Right lobe of liver (tissue), 6 donors: Measurements from ENCODE around the gene BCL11B. TPM values are rescaled to one million over a fixed set of nuclear protein-coding genes. Genes with fewer than 3 reads are reported as not detected.
A peak's percentile ranks its signal among the peaks of the same experiment; 100 is the strongest.

Experiments
- ATAC-seq, 4 donors: fragments of 200-7000 bp; cut with Tn5 transposase; one replicate each; pipeline ENCODE4 v1.9.1; 2020; ENCODE audit warnings: mild to moderate bottlenecking in 4 of 4, moderate library complexity in 4 of 4
- DNase-seq, 3 donors: peaks; one replicate each; pipeline ENCODE4 v3.0.0-alpha.2; 2020
- H3K27ac ChIP-seq, 3 donors: fragments of 200-600 bp; one replicate each; pipeline ENCODE4 v1.8.0; 2022
- H3K27me3 ChIP-seq, 2 donors: fragments of 200-600 bp; one replicate each; pipeline ENCODE4 v1.8.0; 2022
- H3K36me3 ChIP-seq, 4 donors: fragments of 200-600 bp; sonication (generic) in 1 of 4; one replicate each; pipeline versions ENCODE4 v1.5.1 to v1.8.0; 2017 to 2022; ENCODE audit warnings: control low read depth in 1 of 4
- H3K4me1 ChIP-seq, 4 donors: fragments of 200-600 bp; sonication (generic) in 1 of 4; one replicate each; pipeline versions ENCODE4 v1.5.1 to v1.8.0; 2017 to 2022; ENCODE audit warnings: control low read depth in 1 of 4
- H3K4me3 ChIP-seq, 3 donors: fragments of 200-600 bp; one replicate each; pipeline ENCODE4 v1.8.0; 2022
- H3K9me3 ChIP-seq, 4 donors: fragments of 200-600 bp; sonication (generic) in 1 of 4; one replicate each; pipeline versions ENCODE4 v1.5.1 to v1.8.0; 2017 to 2022; ENCODE audit warnings: control low read depth in 1 of 4
- CTCF ChIP-seq, 4 donors: fragments of 200-600 bp in 3 of 4; fragments of 450-650 bp in 1 of 4; IDR thresholded peaks; one replicate each; pipeline versions ENCODE4 v1.5.1 to v1.8.0; 2016 to 2022; ENCODE audit warnings: antibody characterized with exemption in 4 of 4, mild to moderate bottlenecking in 2 of 4
- POLR2A ChIP-seq: fragments of 450-650 bp; IDR thresholded peaks from one replicate; pipeline ENCODE4 v1.6.1; 2017; ENCODE audit warnings: antibody characterized with exemption, mild to moderate bottlenecking
- WGBS: methylation state at CpG from one replicate; pipeline ENCODE4 v1.1.6; 2018; ENCODE audit warnings: low coverage, low lambda C conversion rate; ENCODE audit not compliant: insufficient coverage; ENCODE audit errors: missing lambda C conversion rate; 5-methylcytosine and 5-hydroxymethylcytosine counted together
- intact Hi-C, 2 donors: fragments of 100-400 bp; cut with DNase I; formaldehyde crosslinking; loops; one replicate each; pipeline versions ENCODE4 v1.11.2 to v1.14.1; 2022
- total RNA-seq, 6 experiments: library from RNA; depleted of rRNA in 2 of 6; stranded (reverse); fragments of >200 nt in 2 of 6; fragmentation: NEBNext Ultra II Directional in 3 of 6; extraction: Animal tissue kit (Norgen Biotek cat#: 25700) in 3 of 6; gene quantifications; one replicate each; pipeline versions ENCODE4 v1.1.0 to v1.2.4, GENCODE V29; 2016 to 2023
- donor health status: DM: no; HTN: yes; CAD: no.
- donor health status: DM: no; HTN: no; CAD: no.
- donor health status: DM: no; HTN: no; CAD: no.
- donor health status: DM: no; HTN: yes; CAD: no.
- donor health status: DM: no; HTN: yes; CAD: no.

Gene BCL11B
- total RNA-seq, 6 experiments from 2014 or later: 0.04 to 0.61 (median 0.24) TPM

- DNase-seq (no peak), ATAC-seq (no peak)
- no peaks in the 10 kb centered on the region for H3K4me1 ChIP-seq
- intact Hi-C loops: loop anchor here in 1 of 2 donors (10.0 kb wide), 1 partner anchor 1570 kb away; no protein-coding TSS in a partner anchor
- no peaks in the 10 kb centered on the region for H3K36me3 ChIP-seq
- 40% methylated on average over 12 of the region's 17 CpGs for WGBS
- no peaks in the 10 kb centered on the region for H3K9me3 ChIP-seq
- H3K27ac ChIP-seq: no peak overlapping the region
- no peak overlapping the region for H3K4me3 ChIP-seq
- TF ChIP-seq CTCF (IDR thresholded peaks at IDR 0.05) (no peak), POLR2A (no peak)
- peaks cover 0 to 20% of the 10 kb centered on the region in 2 donors for H3K27me3 ChIP-seq
Measured at GRCh38 chr14:99264691-99265450, 7.1 kb downstream of the BCL11B start.

DNA sequence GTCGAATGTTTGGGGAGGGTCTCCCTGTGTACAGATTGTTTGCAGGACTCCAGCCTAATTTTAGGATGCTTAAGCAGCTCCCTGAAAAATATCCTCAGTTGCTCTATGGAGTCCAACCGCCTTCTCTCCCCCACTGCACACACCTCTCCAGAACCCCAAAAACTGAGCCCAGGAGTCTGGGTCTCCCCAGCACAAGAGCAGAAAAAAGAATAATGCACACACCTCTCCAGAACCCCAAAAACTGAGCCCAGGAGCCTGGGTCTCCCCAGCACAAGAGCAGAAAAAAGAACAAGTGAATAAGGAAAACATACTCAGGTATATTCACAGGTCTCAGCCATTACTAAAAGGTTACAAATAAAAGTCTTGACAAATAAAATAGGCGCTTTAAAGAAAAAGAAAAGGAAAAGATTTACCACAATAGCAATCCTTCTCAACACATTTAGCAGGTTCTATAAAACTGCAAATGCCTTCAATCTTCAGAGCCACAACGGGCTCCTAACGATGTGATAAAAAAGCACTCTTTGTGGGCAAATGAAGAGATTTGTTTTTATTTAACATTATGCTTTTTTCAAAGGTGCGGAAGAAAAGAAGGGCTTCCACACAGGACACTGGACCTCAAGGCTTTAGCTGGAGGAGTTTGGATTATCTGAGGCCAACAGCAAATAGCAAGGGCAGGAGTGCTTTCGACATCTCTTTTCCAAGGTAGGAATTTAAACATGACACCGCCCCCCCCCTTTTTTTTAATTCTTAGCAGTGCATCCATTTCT is 8.2 kb downstream of the BCL11B start:
- TF ChIP-seq CTCF (IDR thresholded peaks at IDR 0.05) (no peak), POLR2A (no peak)
- H3K36me3 ChIP-seq: no peaks in the 10 kb centered on the region
- H3K9me3 ChIP-seq: no peaks in the 10 kb centered on the region
- no peak for ATAC-seq
- peaks cover 0 to 12% of the 10 kb centered on the region in 2 donors for H3K27me3 ChIP-seq
- no peaks in the 10 kb centered on the region for H3K4me1 ChIP-seq
- intact Hi-C loops: loop anchor here in 1 of 2 donors (10.0 kb wide), 1 partner anchor 1569 kb away; no protein-coding TSS in a partner anchor
- H3K27ac ChIP-seq: no peak overlapping the region
- no peak for DNase-seq
- H3K4me3 ChIP-seq: no peak overlapping the region
- 45% methylated on average over 7 of the region's 8 CpGs for WGBS

DNA sequence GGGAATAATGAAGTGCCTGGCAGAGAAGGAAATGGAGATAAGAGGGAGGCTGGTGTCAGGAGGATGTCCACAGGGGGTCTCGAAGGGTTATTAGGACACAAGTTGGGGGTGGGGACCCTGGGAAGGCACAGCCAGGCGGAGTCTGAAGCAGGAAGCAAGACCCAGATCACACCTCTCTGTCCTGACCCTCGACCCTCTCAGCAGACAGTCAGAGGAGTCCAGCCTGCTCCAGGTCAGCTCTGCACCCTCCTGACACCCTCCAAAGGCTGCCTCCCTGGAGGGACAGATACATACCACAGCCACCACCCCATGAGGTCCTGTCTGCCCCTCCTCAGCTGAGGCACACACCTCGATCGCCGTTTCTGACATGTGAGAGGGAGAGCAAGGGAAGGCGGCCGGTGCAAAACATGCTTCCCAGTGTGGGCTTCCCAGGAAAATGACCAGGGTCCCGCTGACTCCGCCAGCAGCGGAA is 9.0 kb downstream of the BCL11B start:
- peak in 1 of 4 donors; percentile 14 for ATAC-seq
- H3K27me3 ChIP-seq: peaks cover 0 to 12% of the 10 kb centered on the region in 2 donors
- no peaks in the 10 kb centered on the region for H3K4me1 ChIP-seq
- intact Hi-C loops: loop anchor here in 1 of 2 donors (10.0 kb wide), 1 partner anchor 1568 kb away; no protein-coding TSS in a partner anchor
- no peaks in the 10 kb centered on the region for H3K9me3 ChIP-seq
- no peak for TF ChIP-seq CTCF (IDR thresholded peaks at IDR 0.05)
- TF ChIP-seq POLR2A: no peak
- 7% methylated on average over 8 of the region's 11 CpGs for WGBS
- H3K36me3 ChIP-seq: no peaks in the 10 kb centered on the region
- no peak overlapping the region for H3K4me3 ChIP-seq
- no peak for DNase-seq
- no peak overlapping the region for H3K27ac ChIP-seq

GRCh38 chr14:99261912-99262787 is 9.8 kb downstream of the BCL11B start:
- DNase-seq (no peak), ATAC-seq (no peak)
- H3K9me3 ChIP-seq: no peaks in the 10 kb centered on the region
- H3K4me1 ChIP-seq: no peaks in the 10 kb centered on the region
- intact Hi-C loops: loop anchor here in 1 of 2 donors (10.0 kb wide), 1 partner anchor 1567 kb away; no protein-coding TSS in a partner anchor
- H3K27me3 ChIP-seq: peaks cover 0 to 6% of the 10 kb centered on the region in 2 donors
- no peak overlapping the region for H3K27ac ChIP-seq
- WGBS: 24% methylated on average over 22 of the region's 25 CpGs
- TF ChIP-seq POLR2A (no peak), CTCF (IDR thresholded peaks at IDR 0.05) (no peak)
- no peaks in the 10 kb centered on the region for H3K36me3 ChIP-seq
- H3K4me3 ChIP-seq: no peak overlapping the region
